Fibroblast of pulmonary artery (primary cell): ENCODE results near the gene IGFLR1.

Experiments used
- DNase-seq: peaks from one replicate; pipeline ENCODE4 v3.0.0-alpha.2; 2010; ENCODE audit warnings: low read depth
- H3K4me3 ChIP-seq: replicated peaks from 2 replicates; pipeline ENCODE4 v1.5.1; 2011; ENCODE audit warnings: low read depth, mild to moderate bottlenecking, control low read depth, low read length, moderate library complexity
- TF ChIP-seq, protein P1 (sequence below): IDR thresholded peaks from 2 replicates; pipeline ENCODE4 v1.5.1; 2011; ENCODE audit warnings: mild to moderate bottlenecking, control low read depth, low read length, inconsistent platforms; ENCODE audit errors: missing control alignments

The IGFLR1 gene, protein sequence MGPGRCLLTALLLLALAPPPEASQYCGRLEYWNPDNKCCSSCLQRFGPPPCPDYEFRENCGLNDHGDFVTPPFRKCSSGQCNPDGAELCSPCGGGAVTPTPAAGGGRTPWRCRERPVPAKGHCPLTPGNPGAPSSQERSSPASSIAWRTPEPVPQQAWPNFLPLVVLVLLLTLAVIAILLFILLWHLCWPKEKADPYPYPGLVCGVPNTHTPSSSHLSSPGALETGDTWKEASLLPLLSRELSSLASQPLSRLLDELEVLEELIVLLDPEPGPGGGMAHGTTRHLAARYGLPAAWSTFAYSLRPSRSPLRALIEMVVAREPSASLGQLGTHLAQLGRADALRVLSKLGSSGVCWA

DNA sequence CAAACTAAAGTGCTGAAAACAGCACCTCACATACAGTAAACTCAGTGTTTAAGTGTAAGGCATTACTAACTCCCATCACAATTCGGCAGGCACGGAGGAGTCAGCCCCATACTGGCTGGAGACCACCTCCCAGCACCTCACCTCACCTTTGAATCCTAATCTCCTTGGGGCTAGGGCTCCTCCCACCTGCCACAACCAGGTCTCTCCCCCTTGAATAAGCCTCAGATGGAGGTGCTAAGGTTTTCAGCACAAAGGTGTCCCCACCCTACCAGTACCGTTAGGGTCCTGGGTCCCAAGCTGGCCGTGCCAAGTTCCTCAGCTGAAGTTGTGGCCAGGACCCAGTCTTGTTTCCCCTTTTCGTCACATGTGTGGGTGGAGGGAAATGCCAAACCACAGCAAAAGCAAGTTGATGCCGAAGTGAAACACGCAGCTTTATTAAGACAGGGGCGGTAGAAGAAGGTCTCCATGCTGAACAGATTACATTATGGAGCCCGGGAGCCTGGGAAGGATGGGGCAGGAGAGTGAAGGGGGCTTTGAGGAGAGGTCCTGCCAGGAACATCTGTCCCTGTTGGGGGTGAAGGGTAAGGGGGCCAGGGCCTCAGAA, at the start of gene IGFLR1:
IGFLR1 (minus strand) TSS at position 332 of the 604 bp plus-strand sequence. CDS start 1,272 bp downstream, outside the sequence.
- DNase-seq = no peak
- H3K4me3 ChIP-seq = no peak within 1 kb of the TSS
- TF ChIP-seq, protein P1, sequence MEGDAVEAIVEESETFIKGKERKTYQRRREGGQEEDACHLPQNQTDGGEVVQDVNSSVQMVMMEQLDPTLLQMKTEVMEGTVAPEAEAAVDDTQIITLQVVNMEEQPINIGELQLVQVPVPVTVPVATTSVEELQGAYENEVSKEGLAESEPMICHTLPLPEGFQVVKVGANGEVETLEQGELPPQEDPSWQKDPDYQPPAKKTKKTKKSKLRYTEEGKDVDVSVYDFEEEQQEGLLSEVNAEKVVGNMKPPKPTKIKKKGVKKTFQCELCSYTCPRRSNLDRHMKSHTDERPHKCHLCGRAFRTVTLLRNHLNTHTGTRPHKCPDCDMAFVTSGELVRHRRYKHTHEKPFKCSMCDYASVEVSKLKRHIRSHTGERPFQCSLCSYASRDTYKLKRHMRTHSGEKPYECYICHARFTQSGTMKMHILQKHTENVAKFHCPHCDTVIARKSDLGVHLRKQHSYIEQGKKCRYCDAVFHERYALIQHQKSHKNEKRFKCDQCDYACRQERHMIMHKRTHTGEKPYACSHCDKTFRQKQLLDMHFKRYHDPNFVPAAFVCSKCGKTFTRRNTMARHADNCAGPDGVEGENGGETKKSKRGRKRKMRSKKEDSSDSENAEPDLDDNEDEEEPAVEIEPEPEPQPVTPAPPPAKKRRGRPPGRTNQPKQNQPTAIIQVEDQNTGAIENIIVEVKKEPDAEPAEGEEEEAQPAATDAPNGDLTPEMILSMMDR = no peak

DNA sequence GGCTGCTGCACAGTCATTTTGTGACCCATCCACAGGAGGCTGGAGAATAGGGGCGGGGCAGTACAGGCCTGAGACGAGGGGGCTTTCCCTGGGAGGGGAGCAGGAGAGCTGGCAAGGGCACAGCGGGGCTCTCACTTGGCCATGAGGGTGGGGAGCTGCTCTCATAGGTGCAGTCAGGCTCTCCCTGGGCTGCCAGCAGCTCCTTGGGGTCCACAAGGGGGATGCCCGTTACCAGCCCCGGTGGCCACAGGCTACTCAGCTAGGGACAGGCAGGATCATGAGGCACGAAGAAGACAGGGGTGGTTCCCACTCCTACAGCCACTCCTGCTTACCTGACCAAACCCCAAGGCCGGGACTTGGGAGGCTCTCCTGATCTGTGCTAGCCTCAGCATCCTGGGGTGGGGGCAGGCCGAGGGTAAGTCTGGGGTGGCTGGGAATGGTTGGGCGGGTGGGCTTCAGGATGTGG, 49.6 kb upstream of the IGFLR1 start:
- no peak for DNase-seq
- TF ChIP-seq, protein P1 = no peak
- no peak overlapping the region for H3K4me3 ChIP-seq

DNA sequence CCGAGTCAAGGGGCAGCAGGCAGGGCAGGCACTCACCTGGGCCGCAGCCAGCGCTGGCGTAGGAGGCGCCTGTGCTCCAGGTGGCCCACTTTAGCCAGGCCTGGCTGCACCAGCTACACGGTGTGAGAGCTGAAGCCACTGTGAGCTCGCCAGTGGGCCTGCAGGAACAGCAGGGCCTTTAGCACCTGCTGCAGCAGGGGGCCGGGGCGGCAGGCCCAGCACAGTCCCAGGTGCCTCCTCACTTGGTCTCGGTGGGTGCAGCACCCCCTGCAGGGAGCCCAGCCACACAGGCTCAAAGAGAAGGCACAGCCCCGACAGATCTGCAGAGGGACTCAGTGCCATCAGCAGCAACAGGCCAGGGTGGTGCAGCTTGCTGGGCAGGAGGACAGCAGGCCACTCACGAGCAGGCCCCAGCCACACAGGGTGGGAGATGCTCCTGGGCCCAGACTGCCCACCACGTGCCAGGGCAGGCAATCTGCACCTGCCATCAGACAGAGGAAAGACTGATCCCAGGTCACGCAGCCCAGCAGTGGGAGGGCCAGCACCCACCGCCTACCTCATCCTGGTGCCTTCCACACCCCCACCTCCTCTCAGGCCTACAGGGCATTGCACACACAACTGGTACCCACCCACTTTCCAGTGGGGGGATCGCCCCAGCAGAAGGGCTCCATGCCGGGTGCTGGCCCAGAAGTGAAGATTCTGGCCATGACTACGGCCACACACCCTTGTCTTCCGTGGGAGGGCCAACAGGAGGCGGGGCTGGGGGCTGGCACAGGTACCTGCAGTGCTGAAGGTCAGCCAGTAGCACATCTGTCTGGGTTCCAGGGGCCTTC, 48.9 kb upstream of the IGFLR1 start:
- no peak for DNase-seq
- TF ChIP-seq, protein P1 = no peak
- no peak overlapping the region for H3K4me3 ChIP-seq

DNA sequence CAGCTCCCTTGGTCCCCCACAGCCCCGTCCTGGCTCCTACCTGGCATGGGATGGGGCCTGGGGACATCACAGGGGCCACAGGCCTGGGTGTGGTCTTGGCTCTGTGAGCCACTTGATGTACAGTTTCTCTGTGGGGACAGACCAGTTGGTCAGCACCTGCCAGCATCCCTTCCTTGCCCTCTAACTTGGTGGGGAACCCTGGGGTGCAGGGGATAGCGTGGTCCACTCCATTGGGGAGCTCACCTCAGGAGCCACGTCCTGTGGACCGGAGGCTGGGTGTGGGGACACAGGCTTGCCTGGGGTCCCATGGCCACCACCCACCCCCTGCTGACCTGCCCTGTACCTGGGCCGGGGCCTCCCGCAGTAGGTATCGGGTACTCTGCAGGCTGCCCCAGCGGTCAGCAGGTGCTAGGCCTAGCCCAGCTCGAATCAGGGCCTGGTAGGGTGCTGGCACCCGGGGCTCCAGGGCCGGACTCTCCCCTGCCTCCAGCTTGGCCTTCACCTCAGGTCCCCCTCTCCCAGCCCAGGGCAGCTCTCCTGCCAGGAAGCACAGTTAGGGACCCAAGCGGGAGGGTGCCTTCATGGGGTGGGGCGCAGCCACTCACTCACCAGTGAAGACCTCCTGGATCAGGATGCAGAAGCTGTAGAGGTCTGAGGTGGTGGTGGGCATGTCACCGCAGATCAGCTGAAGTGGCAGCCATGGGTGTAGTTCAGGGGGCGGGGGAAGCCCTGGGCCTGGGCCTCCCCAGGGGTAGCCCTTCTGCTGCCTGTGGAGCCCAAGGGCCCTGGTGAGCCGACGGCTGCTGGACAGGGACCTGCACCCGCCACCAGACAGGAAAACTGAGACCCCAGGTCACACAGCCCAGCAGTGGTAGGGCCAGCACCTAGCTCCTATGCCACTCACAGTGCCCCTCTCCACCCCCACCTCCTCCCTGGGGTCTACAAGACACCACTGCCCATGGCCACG, 48.0 kb upstream of the IGFLR1 start:
- TF ChIP-seq, protein P1 = no peak
- H3K4me3 ChIP-seq = no peak overlapping the region
- DNase-seq = no peak

DNA sequence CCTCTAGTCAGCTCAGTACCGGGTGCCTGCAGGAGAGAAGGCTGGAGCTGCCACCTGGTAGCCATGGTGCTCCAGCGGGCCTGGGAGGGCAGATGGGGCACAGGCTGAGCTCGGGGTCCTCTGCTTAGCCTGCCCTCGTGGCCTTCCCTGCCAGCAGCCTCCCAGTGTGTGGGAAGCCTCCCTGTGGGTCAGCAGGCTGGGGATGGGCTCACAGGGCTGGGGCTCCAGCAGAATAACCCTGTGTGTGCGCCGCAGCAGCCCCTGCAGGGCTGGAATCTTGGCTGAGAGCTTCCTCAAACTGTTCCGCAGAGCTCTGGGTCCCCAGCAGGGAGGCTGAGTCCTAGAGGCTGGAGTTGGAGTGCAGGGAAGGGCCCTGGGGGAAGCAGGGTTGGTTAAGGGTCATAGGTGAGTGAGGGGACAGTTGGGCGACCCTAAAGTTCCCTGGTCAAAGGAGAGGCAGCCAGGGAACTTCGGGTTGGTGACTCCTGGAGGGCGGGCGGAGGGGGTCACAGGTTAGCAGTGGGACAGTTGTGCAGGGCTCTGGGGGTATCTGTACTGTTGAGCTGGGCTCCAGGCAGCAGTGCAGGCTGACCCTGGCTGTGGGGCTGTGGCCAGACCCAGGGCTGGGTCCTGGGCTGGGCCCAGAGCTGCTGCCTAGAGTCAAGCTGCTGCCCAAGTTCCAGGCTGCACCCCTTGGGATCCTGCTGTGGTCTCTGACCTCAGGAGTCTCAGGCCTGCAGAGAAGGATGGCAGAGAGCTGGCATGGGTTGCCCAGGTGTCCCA, 47.1 kb upstream of the IGFLR1 start:
- H3K4me3 ChIP-seq = no peak overlapping the region
- TF ChIP-seq, protein P1 = no peak
- DNase-seq = no peak
